Activated CD4-positive, CD25-positive, alpha-beta regulatory T cell treated with anti-CD3 and anti-CD28 coated beads, Interleukin-2, amount 50 U/mL, for 72 hours (primary cell): ENCODE data around the gene KLK1.
"Not testable (repeated sequence)": the region's sequence is repeated elsewhere in the genome, so short reads cannot be mapped to it uniquely, and the experiment has no call there.

Experiments
- DNase-seq: peaks from one replicate; pipeline ENCODE4 v3.0.0; 2021

KLK1 gene

GRCh38 chr19:50791594-50792271 is 31.9 kb downstream of the KLK1 start:
- no peak for DNase-seq

GRCh38 chr19:50790922-50791467 is 32.6 kb downstream of the KLK1 start:
- no peak for DNase-seq

GRCh38 chr19:50790396-50790795 is 33.2 kb downstream of the KLK1 start, which contains the start of gene ACP4:
ACP4 (plus strand) TSS chr19:50790415; CDS start chr19:50790415, 0 bp downstream.
- no peak for DNase-seq

- DNase-seq = no peak
Measured at GRCh38 chr19:50785329-50785728, 38.3 kb downstream of the KLK1 start.

GRCh38 chr19:50784710-50785109 is 38.9 kb downstream of the KLK1 start:
- DNase-seq = no peak

GRCh38 chr19:50783848-50784152 is 39.8 kb downstream of the KLK1 start:
- DNase-seq = not testable (repeated sequence)

- no peak for DNase-seq
Measured at GRCh38 chr19:50780753-50781435, 42.7 kb downstream of the KLK1 start.

GRCh38 chr19:50779504-50780457 is 43.8 kb downstream of the KLK1 start:
- DNase-seq = no peak

- DNase-seq = no peak
Measured at GRCh38 chr19:50778906-50779430, 44.6 kb downstream of the KLK1 start.

- no peak for DNase-seq
Measured at GRCh38 chr19:50777830-50778303, 45.7 kb downstream of the KLK1 start.

GRCh38 chr19:50777261-50777660 is 46.3 kb downstream of the KLK1 start:
- no peak for DNase-seq

- DNase-seq = no peak
Measured at GRCh38 chr19:50776131-50776530, 47.5 kb downstream of the KLK1 start.

- DNase-seq = not testable (repeated sequence)
Measured at GRCh38 chr19:50773454-50773853, 50.1 kb downstream of the KLK1 start.

GRCh38 chr19:50772912-50773311 is 50.7 kb downstream of the KLK1 start:
- not testable (repeated sequence) for DNase-seq

- DNase-seq = no peak
Measured at GRCh38 chr19:50772476-50772875, 51.1 kb downstream of the KLK1 start.

GRCh38 chr19:50770888-50771287 is 52.7 kb downstream of the KLK1 start:
- DNase-seq = no peak

- DNase-seq = not testable (repeated sequence)
Measured at GRCh38 chr19:50770164-50770563, 53.4 kb downstream of the KLK1 start, which contains the start of gene GPR32. GPR32 (plus strand) TSS chr19:50770464; CDS start chr19:50770601, 137 bp downstream.
